ENCODE measurements around the gene CTCF.

DNA sequence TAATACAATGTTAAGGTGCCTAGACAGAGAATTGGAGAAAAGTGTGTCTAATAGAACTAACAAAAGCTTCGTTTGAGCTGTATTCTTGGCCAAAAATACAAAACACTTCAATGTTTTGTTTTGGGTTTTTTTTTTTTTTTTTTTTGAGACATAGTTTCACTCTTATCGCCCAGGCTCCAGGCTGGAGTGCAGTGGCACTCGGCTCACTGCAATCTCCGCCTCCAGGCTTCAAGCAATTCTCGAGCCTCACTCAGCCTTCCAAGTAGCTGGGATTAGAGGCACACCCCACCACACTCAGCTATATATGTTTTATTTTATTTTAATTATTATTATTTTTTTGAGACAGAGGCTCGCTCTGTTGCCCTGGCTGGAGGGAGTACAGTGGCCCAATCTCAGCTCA lies 44.3 kb downstream of the CTCF start:
- TF ChIP-seq, protein P1, sequence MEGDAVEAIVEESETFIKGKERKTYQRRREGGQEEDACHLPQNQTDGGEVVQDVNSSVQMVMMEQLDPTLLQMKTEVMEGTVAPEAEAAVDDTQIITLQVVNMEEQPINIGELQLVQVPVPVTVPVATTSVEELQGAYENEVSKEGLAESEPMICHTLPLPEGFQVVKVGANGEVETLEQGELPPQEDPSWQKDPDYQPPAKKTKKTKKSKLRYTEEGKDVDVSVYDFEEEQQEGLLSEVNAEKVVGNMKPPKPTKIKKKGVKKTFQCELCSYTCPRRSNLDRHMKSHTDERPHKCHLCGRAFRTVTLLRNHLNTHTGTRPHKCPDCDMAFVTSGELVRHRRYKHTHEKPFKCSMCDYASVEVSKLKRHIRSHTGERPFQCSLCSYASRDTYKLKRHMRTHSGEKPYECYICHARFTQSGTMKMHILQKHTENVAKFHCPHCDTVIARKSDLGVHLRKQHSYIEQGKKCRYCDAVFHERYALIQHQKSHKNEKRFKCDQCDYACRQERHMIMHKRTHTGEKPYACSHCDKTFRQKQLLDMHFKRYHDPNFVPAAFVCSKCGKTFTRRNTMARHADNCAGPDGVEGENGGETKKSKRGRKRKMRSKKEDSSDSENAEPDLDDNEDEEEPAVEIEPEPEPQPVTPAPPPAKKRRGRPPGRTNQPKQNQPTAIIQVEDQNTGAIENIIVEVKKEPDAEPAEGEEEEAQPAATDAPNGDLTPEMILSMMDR (IDR thresholded peaks at IDR 0.05; ENCODE audit: extremely low read depth in 1 of 2, insufficient read depth in 1 of 2, low read depth in 1 of 2, low read length in 2 of 2): no peak
- no peak for TF ChIP-seq MAX (IDR thresholded peaks at IDR 0.05; ENCODE audit: insufficient read depth, insufficient read length)
- no peak for TF ChIP-seq POLR2A (IDR thresholded peaks at IDR 0.05; ENCODE audit: low read depth, low read length)
- TF ChIP-seq POLR2AphosphoS5 (IDR thresholded peaks at IDR 0.05; ENCODE audit: insufficient read depth, low read depth, low read length): no peak
- TF ChIP-seq FOS (IDR thresholded peaks at IDR 0.05; ENCODE audit: borderline replicate concordance, insufficient read depth, low read length): no peak
- no peak for TF ChIP-seq EZH2 (IDR thresholded peaks at IDR 0.05; ENCODE audit: borderline replicate concordance, low read depth, low read length, severe bottlenecking)
- TF ChIP-seq GATA2 (IDR thresholded peaks at IDR 0.05; ENCODE audit: insufficient read depth, insufficient read length, low read depth, low read length): no peak
- no peak for TF ChIP-seq MYC (IDR thresholded peaks at IDR 0.05; ENCODE audit: low read depth, low read length)

Measured in endothelial cell of umbilical vein (primary cell).